Activated CD4-positive, alpha-beta T cell treated with anti-CD3 and anti-CD28 coated beads, Interleukin-2, amount 50 U/mL, for 16 hours (primary cell): Measurements from ENCODE around the gene SMYD2.

Experiments used
- DNase-seq: peaks from one replicate; pipeline ENCODE4 v3.0.0-alpha.2; 2020

Gene SMYD2

DNA sequence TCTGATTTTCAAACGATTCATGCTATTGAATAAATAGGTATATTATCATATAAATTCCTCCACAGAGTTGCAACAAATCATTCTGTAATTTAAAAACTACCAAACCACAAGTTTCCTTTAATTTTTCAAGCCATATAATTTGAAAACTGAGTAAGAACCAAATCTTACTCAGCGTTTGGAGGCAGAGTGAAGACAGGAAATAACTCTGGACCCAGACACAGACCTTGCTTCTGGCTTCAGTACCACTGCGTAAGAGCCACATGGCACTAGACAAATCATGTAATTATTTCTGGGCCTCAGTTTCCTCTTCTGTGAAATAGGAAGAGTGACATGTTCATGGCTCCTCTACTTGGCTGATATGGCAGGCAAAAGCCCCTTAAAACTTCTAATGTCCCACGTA is 82.4 kb downstream of the SMYD2 start:
- DNase-seq = peak; percentile 11

DNA sequence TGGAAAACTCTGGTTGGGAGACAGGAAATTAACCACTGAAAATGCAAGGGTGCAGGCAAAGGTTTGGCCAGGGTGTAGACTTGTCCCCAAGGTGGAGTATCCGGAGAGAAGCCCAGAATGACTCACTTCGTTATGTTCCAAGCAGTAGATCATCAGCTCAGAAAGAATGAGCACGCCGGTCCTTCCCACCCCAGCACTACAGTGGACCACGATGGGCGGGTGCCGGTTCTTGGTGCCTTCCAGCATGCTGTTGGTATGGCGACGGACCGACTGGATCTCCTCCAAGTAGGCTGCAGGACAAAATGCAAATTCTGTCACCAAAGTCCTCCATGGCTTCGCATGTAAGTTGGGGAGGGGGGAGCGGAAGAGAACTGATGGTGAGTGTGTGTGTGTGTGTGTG is 83.4 kb downstream of the SMYD2 start:
- no peak for DNase-seq

DNA sequence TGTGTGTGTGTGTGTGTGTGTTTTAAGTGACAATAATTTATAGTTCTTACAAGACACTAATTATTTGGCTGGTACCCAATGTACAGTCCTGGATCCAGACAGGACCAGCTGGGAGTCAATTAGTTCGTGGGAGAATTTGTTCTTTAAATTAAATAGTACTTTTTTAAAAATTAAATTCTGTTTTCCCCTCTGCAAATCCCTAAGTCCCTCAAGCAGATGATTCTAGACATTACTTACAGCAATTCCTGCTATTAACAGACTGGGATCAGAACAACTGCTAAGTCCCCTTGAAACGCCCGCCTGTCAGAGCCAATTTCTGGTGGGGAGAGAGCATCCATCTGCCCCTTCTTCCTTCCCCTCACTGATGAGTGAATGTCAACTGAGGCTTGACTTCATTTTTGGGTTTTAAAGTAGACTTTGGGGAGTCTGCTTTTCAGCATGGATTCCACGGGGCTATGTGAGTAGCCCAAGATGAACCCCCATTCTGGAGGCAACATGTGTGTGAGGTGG is 83.9 kb downstream of the SMYD2 start:
- no peak for DNase-seq

DNA sequence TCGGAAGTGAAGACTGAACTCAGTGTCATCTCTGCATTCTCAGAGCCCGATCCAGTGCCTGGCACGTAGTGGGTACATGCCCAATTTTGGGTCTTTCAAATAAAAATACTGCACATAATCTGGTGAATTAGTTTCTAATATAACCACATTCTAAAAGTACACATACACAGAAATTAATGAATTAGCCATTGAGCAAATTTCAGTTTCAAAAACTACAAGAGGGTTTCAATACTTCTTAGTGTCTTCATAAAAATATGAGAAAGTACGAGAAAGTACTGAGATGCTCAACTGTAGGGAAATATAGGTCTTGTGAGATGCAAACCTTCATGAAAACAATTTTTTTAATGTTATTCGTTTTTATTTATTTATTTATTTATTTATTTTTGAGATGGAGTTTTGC is 86.9 kb downstream of the SMYD2 start:
- DNase-seq = no peak

- DNase-seq = no peak
Observed at GRCh38 chr1:214369364-214369763, 88.4 kb downstream of the SMYD2 start.

DNA sequence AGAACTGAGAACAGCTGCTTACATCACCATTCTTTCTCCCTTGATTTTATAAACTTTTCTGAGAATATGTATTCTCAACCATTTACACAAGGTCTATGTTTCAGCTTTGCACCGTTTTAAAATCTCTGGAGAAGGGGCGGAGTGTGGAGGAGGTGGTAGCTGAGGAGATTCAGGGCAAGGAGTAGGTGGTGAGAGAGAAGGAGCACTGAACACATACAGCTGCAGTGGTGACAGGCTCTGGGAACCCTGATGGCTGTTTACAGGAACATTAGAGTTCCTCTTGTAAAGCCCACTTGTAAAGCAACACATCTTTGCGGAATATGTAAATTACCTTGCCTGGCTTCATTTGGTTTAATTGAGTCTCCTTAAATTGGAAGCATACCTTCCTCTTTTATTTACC is 89.7 kb downstream of the SMYD2 start:
- no peak for DNase-seq

- no peak for DNase-seq
Observed at GRCh38 chr1:214372092-214372491, 91.1 kb downstream of the SMYD2 start.

DNA sequence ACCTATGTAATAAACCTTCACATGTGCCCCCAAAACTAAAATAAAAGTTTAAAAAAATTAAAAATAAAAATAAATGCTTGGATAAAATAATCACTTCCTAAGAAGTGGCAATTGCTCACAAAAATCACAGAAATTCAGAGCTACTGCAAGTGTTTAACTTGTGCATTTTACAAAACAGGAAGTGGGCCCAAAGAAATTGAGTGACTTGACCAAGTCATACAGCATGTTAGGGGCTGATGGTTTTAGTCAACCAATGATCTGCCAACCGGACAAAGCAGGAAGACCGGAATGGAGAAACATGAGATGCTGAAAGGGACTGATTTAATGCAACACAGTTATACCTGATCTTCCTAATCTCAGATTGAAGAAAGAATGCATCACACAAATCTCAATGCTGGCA is 96.5 kb downstream of the SMYD2 start:
- no peak for DNase-seq

GRCh38 chr1:214377886-214378285 is 96.9 kb downstream of the SMYD2 start:
- no peak for DNase-seq

DNA sequence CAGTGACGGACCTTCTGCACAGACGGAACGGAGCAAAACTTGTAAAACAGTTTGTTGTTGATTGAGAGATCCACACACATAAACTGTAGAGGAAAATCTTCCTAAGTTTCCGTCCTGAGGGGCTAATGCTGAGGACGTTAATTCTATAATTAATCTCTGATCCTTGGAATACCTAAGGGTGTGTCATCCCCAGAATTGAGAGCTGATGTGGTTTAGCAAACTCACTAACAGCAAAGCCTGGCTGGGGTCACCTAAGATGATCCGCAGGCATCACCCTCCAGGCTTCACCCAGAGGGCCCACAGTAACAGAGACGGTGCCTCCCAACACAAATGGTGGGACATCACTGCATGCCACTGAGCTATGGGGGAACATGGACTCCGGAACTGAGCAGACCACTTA is 97.5 kb downstream of the SMYD2 start:
- no peak for DNase-seq

DNA sequence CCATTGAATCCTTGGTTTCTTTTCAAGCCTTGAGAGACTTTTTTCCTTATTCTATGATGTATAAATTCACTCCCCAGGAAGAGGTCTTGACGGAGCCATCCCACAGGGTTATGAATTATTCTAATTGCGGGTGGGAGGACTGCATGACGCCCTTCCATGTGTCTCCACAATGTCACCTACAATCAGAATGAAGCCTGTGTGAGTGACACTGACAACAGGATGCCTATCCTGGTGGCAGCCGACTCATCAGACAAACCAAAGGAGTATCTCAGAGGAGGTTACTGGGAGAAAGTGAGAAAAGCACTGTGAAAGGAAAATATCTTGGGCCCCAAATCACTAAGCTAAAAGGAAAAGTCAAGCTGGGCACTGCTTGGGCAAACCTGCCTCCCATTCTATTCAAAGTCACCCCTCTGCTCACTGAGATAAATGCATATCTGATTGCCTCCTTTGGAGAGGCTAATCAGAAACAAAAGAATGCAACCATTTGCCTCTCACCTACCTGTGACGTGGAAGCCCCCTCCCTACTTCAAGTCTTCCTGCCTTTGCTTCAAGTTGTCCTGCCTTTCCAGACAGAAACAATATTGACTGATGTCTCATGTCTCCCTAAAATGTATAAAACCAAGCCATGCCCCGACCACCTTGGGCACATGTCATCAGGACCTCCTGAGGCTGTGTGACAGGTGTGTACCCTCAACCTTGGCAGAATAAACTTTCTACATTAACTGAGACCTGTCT is 98.4 kb downstream of the SMYD2 start:
- no peak for DNase-seq

- DNase-seq = no peak
Observed at GRCh38 chr1:214380396-214380795, 99.4 kb downstream of the SMYD2 start.

DNA sequence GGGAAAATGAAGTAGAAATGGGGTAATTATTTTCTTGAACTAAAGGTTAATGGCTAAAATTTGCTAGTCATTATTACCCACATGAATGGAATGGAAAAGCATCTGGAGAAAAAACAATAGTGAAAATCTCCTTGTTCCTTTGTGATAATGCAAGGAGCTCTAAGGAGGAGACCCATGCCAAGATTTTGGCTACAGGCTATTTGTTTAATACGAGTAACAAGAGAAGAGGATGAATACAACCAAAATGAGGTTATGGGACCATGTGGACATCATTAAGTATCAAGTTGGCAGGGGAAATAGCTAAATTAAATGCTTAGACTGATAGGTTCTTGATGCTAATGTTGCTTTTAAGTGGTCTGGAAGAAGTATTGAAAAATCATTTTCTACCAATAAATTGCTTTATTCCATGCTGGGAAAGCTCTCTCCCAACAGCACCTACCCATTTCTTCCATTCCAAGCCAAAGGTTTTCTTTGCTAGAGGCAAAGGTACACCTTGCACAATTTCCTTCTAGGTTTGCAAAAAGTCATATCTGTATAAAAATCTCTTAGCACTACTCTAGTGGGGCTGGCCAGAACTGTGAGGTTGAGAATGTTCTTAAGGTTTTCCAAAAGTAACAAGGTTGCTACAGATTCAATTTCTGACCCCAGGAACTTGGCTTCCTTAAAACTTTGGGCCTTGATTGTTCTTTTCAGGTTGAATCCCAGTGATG is 100.2 kb downstream of the SMYD2 start:
- DNase-seq = no peak

DNA sequence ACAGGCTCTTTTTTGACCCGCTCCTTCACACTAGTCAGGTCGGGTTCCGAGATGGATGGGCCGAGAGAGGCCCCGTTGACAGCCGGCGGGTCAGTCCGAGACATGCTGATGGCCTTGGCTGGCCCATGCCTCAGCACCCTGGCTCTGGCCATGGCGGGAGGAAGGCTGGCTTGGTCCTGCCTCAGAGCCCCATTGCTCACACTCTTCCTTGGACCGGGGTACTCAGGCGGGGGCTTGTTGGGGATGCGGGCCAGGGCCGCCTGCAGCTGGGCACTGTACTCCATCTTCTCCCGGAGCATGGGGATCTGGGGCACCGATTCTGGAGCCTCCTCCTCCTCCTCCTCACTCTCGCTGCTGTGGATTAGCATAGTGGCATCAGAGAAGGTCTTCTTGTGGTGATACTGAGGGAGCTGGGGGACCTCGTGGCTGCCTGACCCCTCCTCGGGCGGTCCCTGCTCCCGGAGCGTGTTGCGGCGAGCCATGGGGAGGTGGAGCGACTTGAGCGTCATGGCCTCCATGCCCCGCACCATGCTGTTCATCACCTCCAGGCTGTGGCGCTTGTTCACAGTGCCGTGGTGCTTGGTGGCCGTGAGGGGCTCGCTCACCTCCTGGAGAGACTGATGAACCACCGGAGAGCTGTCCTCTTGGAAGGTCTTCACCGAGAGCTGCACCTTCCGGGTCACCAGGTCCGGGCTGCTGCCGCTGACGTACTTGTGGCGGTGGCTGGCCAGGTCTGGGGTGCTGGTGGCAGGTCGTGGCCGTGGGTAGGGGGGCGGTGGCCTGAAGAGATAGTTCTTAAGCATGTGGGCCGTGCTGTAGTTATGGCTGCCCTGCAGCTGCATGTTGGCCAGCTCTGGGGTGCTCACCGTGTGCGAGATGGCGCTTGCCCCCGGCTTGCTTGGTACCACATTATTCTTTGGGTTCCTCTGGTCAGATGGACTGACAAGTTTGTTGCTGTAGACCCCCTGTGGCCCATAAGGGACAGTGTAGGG is 102.7 kb downstream of the SMYD2 start:
- DNase-seq = no peak

- no peak for DNase-seq
Observed at GRCh38 chr1:214384373-214385079, 103.6 kb downstream of the SMYD2 start.

GRCh38 chr1:214385428-214385827 is 104.5 kb downstream of the SMYD2 start:
- peak; percentile 43 for DNase-seq

DNA sequence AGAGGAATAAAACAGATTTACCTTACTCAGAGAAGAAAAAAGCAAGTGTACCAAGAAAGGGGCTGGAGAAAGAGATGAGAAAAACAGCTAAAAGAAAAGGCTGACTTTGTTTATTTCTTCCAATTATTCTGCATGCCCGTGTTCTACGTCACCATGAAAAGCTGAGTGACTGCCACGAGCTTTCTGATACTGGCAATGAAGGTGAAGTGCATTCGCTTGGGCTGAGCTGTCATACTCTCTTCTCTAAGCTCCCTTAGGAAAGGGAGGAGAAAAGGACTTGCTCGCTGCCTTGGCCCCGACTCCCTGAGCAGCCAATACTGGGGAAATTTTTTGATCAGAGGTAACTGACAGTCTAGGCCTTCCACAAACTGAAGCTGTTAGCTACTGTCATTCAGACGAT is 105.4 kb downstream of the SMYD2 start:
- DNase-seq = no peak
